NCI-H1048 (cell line): ENCODE results near the gene PIEZO1.
A peak's percentile ranks its signal among the peaks of the same experiment; 100 is the strongest.
"Not testable (repeated sequence)": the region's sequence is repeated elsewhere in the genome, so short reads cannot be mapped to it uniquely, and the experiment has no call there.

Source experiments
- DNase-seq: peaks from one replicate; lab custom pipeline; 2025; lab: John Stamatoyannopoulos, UW

Gene PIEZO1

GRCh38 chr16:88805340-88805715 lies 20.3 kb upstream of the PIEZO1 start:
- DNase-seq, result no peak

- peak; percentile 8 for DNase-seq
These were observed 19.7 kb upstream of the PIEZO1 start for GRCh38 chr16:88804552-88805339.

GRCh38 chr16:88804173-88804551 lies 19.1 kb upstream of the PIEZO1 start:
- no peak for DNase-seq

- DNase-seq, result peak; percentile 23
These were observed 18.4 kb upstream of the PIEZO1 start, which contains the start of gene CDT1 for GRCh38 chr16:88803264-88803987. CDT1 (plus strand) TSS chr16:88803789; CDS start chr16:88803832, 43 bp downstream.

- DNase-seq, result no peak
These were observed 15.2 kb upstream of the PIEZO1 start for GRCh38 chr16:88800277-88800592.

GRCh38 chr16:88799569-88800276 lies 14.7 kb upstream of the PIEZO1 start:
- no peak for DNase-seq

- no peak for DNase-seq
These were observed 13.9 kb upstream of the PIEZO1 start for GRCh38 chr16:88798772-88799455.

- no peak for DNase-seq
These were observed 13.1 kb upstream of the PIEZO1 start for GRCh38 chr16:88798073-88798472.

GRCh38 chr16:88796278-88796677 lies 11.3 kb upstream of the PIEZO1 start:
- no peak for DNase-seq

- no peak for DNase-seq
These were observed 8.4 kb upstream of the PIEZO1 start for GRCh38 chr16:88793251-88793954.

GRCh38 chr16:88792668-88793250 lies 7.7 kb upstream of the PIEZO1 start:
- no peak for DNase-seq

- DNase-seq, result no peak
These were observed 7.1 kb upstream of the PIEZO1 start for GRCh38 chr16:88792078-88792550.

- no peak for DNase-seq
These were observed 5.5 kb upstream of the PIEZO1 start for GRCh38 chr16:88790312-88791211.

GRCh38 chr16:88789594-88789993 lies 4.6 kb upstream of the PIEZO1 start:
- DNase-seq, result no peak

- not testable (repeated sequence) for DNase-seq
These were observed 3.7 kb upstream of the PIEZO1 start for GRCh38 chr16:88788749-88789148.

- DNase-seq, result no peak
These were observed 2.7 kb upstream of the PIEZO1 start for GRCh38 chr16:88787579-88788314.

GRCh38 chr16:88784856-88785105 lies 239 bp downstream of the PIEZO1 start:
- DNase-seq, result no peak

- DNase-seq, result no peak
These were observed 755 bp downstream of the PIEZO1 start for GRCh38 chr16:88784074-88784855.
